ENCODE data around the gene PP2D1. TPM values are rescaled to one million over a fixed set of nuclear protein-coding genes. Genes with fewer than 3 reads are reported as not detected.
A peak's percentile ranks its signal among the peaks of the same experiment; 100 is the strongest.

PP2D1 gene
- total and polyA plus RNA-seq, 9 of the 15 experiments (the other 6 are each of a cell fraction or from before 2014, with no cell fraction given), result 0.07 to 0.10 TPM; not detected in 7

DNA sequence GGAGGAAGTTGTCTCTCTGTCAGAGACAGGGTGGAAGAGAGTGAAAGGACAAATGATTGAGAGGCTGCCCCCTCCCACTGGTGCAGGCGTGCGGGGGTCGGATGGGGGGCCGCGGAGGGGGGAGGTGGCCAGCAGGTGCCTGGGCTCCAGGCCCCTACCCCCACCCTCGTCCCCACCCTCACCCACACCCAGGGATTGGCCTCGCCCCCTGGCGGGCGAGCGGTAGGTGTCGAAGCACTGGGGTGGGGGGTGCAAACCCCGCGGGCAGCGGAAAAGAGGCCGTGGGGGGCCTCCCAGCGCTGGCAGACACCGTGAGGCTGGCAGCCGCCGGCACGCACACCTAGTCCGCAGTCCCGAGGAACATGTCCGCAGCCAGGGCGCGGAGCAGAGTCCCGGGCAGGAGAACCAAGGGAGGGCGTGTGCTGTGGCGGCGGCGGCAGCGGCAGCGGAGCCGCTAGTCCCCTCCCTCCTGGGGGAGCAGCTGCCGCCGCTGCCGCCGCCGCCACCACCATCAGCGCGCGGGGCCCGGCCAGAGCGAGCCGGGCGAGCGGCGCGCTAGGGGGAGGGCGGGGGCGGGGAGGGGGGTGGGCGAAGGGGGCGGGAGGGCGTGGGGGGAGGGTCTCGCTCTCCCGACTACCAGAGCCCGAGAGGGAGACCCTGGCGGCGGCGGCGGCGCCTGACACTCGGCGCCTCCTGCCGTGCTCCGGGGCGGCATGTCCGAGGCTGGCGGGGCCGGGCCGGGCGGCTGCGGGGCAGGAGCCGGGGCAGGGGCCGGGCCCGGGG lies 27.9 kb upstream of the PP2D1 start, which contains the start of gene KAT2B (continued):
- TF ChIP-seq, protein P1, sequence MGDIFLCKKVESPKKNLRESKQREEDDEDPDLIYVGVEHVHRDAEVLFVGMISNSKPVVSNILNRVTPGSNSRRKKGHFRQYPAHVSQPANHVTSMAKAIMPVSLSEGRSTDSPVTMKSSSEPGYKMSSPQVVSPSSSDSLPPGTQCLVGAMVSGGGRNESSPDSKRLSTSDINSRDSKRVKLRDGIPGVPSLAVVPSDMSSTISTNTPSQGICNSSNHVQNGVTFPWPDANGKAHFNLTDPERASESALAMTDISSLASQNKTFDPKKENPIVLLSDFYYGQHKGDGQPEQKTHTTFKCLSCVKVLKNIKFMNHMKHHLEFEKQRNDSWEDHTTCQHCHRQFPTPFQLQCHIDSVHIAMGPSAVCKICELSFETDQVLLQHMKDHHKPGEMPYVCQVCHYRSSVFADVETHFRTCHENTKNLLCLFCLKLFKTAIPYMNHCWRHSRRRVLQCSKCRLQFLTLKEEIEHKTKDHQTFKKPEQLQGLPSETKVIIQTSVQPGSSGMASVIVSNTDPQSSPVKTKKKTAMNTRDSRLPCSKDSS (IDR thresholded peaks at IDR 0.05; ENCODE audit: low read depth, partially characterized antibody), result no peak
- TF ChIP-seq, protein P2, sequence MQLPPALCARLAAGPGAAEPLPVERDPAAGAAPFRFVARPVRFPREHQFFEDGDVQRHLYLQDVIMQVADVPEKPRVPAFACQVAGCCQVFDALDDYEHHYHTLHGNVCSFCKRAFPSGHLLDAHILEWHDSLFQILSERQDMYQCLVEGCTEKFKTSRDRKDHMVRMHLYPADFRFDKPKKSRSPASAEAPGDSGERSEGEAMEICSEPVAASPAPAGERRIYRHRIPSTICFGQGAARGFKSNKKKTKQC (CRISPR knock-in tag; IDR thresholded peaks at IDR 0.05), result 0 out of 2 replicates have a peak, but pooled peaks have one; percentile 44
- TF ChIP-seq ZNF445 (CRISPR knock-in tag; IDR thresholded peaks at IDR 0.05; ENCODE audit: low read depth) (no peak), JUND (IDR thresholded peaks at IDR 0.05; ENCODE audit: borderline replicate concordance, low read depth, low read length) (no peak), JUND (tag; IDR thresholded peaks at IDR 0.05; ENCODE audit: borderline replicate concordance, low read depth, low read length) (no peak; the same call in 2 of the 3 replicates), ZBTB8A (IDR thresholded peaks at IDR 0.05; ENCODE audit: partially characterized antibody) (no peak), KHSRP (IDR thresholded peaks at IDR 0.05) (no peak), CSDE1 (IDR thresholded peaks at IDR 0.05) (no peak), TARDBP (IDR thresholded peaks at IDR 0.05) (no peak), KLF1 (tag; IDR thresholded peaks at IDR 0.05) (no peak), ZNF217 (CRISPR knock-in tag; IDR thresholded peaks at IDR 0.05) (no peak), CHCHD3 (CRISPR knock-in tag; IDR thresholded peaks at IDR 0.05) (no peak)
- TF ChIP-seq, protein P3, sequence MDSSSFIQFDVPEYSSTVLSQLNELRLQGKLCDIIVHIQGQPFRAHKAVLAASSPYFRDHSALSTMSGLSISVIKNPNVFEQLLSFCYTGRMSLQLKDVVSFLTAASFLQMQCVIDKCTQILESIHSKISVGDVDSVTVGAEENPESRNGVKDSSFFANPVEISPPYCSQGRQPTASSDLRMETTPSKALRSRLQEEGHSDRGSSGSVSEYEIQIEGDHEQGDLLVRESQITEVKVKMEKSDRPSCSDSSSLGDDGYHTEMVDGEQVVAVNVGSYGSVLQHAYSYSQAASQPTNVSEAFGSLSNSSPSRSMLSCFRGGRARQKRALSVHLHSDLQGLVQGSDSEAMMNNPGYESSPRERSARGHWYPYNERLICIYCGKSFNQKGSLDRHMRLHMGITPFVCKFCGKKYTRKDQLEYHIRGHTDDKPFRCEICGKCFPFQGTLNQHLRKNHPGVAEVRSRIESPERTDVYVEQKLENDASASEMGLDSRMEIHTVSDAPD (CRISPR knock-in tag; IDR thresholded peaks at IDR 0.05), result no peak
- TF ChIP-seq, protein P4, sequence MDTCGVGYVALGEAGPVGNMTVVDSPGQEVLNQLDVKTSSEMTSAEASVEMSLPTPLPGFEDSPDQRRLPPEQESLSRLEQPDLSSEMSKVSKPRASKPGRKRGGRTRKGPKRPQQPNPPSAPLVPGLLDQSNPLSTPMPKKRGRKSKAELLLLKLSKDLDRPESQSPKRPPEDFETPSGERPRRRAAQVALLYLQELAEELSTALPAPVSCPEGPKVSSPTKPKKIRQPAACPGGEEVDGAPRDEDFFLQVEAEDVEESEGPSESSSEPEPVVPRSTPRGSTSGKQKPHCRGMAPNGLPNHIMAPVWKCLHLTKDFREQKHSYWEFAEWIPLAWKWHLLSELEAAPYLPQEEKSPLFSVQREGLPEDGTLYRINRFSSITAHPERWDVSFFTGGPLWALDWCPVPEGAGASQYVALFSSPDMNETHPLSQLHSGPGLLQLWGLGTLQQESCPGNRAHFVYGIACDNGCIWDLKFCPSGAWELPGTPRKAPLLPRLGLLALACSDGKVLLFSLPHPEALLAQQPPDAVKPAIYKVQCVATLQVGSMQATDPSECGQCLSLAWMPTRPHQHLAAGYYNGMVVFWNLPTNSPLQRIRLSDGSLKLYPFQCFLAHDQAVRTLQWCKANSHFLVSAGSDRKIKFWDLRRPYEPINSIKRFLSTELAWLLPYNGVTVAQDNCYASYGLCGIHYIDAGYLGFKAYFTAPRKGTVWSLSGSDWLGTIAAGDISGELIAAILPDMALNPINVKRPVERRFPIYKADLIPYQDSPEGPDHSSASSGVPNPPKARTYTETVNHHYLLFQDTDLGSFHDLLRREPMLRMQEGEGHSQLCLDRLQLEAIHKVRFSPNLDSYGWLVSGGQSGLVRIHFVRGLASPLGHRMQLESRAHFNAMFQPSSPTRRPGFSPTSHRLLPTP (IDR thresholded peaks at IDR 0.05; ENCODE audit: borderline replicate concordance, extremely low read depth, insufficient read length), result no peak
- TF ChIP-seq, protein P5, sequence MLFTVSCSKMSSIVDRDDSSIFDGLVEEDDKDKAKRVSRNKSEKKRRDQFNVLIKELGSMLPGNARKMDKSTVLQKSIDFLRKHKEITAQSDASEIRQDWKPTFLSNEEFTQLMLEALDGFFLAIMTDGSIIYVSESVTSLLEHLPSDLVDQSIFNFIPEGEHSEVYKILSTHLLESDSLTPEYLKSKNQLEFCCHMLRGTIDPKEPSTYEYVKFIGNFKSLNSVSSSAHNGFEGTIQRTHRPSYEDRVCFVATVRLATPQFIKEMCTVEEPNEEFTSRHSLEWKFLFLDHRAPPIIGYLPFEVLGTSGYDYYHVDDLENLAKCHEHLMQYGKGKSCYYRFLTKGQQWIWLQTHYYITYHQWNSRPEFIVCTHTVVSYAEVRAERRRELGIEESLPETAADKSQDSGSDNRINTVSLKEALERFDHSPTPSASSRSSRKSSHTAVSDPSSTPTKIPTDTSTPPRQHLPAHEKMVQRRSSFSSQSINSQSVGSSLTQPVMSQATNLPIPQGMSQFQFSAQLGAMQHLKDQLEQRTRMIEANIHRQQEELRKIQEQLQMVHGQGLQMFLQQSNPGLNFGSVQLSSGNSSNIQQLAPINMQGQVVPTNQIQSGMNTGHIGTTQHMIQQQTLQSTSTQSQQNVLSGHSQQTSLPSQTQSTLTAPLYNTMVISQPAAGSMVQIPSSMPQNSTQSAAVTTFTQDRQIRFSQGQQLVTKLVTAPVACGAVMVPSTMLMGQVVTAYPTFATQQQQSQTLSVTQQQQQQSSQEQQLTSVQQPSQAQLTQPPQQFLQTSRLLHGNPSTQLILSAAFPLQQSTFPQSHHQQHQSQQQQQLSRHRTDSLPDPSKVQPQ (CRISPR knock-in tag; IDR thresholded peaks at IDR 0.05; ENCODE audit: borderline replicate concordance), result no peak
- TF ChIP-seq, protein P6, sequence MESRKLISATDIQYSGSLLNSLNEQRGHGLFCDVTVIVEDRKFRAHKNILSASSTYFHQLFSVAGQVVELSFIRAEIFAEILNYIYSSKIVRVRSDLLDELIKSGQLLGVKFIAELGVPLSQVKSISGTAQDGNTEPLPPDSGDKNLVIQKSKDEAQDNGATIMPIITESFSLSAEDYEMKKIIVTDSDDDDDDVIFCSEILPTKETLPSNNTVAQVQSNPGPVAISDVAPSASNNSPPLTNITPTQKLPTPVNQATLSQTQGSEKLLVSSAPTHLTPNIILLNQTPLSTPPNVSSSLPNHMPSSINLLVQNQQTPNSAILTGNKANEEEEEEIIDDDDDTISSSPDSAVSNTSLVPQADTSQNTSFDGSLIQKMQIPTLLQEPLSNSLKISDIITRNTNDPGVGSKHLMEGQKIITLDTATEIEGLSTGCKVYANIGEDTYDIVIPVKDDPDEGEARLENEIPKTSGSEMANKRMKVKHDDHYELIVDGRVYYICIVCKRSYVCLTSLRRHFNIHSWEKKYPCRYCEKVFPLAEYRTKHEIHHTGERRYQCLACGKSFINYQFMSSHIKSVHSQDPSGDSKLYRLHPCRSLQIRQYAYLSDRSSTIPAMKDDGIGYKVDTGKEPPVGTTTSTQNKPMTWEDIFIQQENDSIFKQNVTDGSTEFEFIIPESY (CRISPR knock-in tag; IDR thresholded peaks at IDR 0.05), result peak; percentile 65

Data from K562 (cell line).